ENCODE data around the gene CCDC71. TPM values are rescaled to one million over a fixed set of nuclear protein-coding genes. Genes with fewer than 3 reads are reported as not detected.

Gene CCDC71
- total and polyA plus RNA-seq, 2 of the 13 experiments (the other 11 are each of a cell fraction or from before 2014, with no cell fraction given), result 9.7 to 14.3 TPM

DNA sequence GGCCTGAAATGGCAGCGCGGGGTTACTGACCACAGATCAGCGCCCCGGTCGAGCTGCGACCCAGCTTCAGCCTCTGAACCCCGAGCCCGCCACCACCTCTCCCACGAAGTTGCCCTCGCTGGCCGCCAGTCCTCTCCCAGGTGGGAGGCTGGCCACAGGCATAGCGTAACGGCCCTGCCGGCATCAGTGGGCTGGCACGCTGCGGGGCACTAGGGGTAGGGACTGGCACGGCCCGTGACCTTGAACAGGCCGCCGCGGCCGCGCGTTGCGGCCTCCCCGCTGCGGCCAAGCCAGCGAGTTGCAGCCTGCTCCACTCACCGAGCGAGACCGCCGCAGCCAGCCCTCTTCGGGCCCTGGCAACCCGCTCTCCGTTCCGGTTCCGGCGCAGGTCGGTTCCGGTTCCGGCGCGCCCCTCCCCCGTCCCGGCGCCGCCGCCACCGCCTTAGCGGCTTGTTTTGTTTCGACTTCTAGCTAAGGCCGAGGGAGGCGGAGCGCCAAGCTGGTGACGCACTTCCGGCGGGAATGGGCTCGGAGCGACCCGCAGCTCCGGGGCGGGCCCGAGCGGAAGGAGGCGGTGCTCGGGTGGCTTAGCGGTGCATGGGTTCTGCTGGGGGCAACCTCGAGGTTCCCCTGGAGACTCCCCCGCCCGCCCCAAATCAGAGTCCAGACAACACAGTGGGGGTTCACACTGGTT is 45.5 kb downstream of the CCDC71 start, which contains the start of gene USP19 (continued):
- TF ChIP-seq, protein P1, sequence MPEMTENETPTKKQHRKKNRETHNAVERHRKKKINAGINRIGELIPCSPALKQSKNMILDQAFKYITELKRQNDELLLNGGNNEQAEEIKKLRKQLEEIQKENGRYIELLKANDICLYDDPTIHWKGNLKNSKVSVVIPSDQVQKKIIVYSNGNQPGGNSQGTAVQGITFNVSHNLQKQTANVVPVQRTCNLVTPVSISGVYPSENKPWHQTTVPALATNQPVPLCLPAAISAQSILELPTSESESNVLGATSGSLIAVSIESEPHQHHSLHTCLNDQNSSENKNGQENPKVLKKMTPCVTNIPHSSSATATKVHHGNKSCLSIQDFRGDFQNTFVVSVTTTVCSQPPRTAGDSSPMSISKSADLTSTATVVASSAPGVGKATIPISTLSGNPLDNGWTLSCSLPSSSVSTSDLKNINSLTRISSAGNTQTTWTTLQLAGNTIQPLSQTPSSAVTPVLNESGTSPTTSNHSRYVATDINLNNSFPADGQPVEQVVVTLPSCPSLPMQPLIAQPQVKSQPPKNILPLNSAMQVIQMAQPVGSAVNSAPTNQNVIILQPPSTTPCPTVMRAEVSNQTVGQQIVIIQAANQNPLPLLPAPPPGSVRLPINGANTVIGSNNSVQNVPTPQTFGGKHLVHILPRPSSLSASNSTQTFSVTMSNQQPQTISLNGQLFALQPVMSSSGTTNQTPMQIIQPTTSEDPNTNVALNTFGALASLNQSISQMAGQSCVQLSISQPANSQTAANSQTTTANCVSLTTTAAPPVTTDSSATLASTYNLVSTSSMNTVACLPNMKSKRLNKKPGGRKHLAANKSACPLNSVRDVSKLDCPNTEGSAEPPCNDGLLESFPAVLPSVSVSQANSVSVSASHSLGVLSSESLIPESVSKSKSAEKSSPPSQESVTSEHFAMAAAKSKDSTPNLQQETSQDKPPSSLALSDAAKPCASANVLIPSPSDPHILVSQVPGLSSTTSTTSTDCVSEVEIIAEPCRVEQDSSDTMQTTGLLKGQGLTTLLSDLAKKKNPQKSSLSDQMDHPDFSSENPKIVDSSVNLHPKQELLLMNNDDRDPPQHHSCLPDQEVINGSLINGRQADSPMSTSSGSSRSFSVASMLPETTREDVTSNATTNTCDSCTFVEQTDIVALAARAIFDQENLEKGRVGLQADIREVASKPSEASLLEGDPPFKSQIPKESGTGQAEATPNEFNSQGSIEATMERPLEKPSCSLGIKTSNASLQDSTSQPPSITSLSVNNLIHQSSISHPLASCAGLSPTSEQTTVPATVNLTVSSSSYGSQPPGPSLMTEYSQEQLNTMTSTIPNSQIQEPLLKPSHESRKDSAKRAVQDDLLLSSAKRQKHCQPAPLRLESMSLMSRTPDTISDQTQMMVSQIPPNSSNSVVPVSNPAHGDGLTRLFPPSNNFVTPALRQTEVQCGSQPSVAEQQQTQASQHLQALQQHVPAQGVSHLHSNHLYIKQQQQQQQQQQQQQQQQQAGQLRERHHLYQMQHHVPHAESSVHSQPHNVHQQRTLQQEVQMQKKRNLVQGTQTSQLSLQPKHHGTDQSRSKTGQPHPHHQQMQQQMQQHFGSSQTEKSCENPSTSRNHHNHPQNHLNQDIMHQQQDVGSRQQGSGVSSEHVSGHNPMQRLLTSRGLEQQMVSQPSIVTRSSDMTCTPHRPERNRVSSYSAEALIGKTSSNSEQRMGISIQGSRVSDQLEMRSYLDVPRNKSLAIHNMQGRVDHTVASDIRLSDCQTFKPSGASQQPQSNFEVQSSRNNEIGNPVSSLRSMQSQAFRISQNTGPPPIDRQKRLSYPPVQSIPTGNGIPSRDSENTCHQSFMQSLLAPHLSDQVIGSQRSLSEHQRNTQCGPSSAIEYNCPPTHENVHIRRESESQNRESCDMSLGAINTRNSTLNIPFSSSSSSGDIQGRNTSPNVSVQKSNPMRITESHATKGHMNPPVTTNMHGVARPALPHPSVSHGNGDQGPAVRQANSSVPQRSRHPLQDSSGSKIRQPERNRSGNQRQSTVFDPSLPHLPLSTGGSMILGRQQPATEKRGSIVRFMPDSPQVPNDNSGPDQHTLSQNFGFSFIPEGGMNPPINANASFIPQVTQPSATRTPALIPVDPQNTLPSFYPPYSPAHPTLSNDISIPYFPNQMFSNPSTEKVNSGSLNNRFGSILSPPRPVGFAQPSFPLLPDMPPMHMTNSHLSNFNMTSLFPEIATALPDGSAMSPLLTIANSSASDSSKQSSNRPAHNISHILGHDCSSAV (CRISPR knock-in tag; IDR thresholded peaks at IDR 0.05; ENCODE audit: borderline replicate concordance), result no peak
- TF ChIP-seq, protein P2, sequence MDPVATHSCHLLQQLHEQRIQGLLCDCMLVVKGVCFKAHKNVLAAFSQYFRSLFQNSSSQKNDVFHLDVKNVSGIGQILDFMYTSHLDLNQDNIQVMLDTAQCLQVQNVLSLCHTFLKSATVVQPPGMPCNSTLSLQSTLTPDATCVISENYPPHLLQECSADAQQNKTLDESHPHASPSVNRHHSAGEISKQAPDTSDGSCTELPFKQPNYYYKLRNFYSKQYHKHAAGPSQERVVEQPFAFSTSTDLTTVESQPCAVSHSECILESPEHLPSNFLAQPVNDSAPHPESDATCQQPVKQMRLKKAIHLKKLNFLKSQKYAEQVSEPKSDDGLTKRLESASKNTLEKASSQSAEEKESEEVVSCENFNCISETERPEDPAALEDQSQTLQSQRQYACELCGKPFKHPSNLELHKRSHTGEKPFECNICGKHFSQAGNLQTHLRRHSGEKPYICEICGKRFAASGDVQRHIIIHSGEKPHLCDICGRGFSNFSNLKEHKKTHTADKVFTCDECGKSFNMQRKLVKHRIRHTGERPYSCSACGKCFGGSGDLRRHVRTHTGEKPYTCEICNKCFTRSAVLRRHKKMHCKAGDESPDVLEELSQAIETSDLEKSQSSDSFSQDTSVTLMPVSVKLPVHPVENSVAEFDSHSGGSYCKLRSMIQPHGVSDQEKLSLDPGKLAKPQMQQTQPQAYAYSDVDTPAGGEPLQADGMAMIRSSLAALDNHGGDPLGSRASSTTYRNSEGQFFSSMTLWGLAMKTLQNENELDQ (CRISPR knock-in tag; IDR thresholded peaks at IDR 0.05; ENCODE audit: borderline replicate concordance), result no peak
- TF ChIP-seq NRL (CRISPR knock-in tag; IDR thresholded peaks at IDR 0.05; ENCODE audit: borderline replicate concordance), result peak; percentile 57; the same call in 1 of the 2 replicates
- TF ChIP-seq CCAR2 (optimal IDR thresholded peaks at IDR 0.05; ENCODE audit: low read depth, low read length), result no peak
- TF ChIP-seq RXRB (CRISPR knock-in tag; IDR thresholded peaks at IDR 0.05; ENCODE audit: borderline replicate concordance), result peak; percentile 66; the same call in 1 of the 2 replicates
- 0 out of 2 replicates have a peak, but pooled peaks have one; percentile 57 for TF ChIP-seq ZNF230 (CRISPR knock-in tag; IDR thresholded peaks at IDR 0.05)
- TF ChIP-seq, protein P3, sequence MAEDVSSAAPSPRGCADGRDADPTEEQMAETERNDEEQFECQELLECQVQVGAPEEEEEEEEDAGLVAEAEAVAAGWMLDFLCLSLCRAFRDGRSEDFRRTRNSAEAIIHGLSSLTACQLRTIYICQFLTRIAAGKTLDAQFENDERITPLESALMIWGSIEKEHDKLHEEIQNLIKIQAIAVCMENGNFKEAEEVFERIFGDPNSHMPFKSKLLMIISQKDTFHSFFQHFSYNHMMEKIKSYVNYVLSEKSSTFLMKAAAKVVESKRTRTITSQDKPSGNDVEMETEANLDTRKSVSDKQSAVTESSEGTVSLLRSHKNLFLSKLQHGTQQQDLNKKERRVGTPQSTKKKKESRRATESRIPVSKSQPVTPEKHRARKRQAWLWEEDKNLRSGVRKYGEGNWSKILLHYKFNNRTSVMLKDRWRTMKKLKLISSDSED (CRISPR knock-in tag; IDR thresholded peaks at IDR 0.05), result no peak
- TF ChIP-seq REXO4 (CRISPR knock-in tag; IDR thresholded peaks at IDR 0.05; ENCODE audit: borderline replicate concordance), result no peak
- TF ChIP-seq ZNF768 (CRISPR knock-in tag; IDR thresholded peaks at IDR 0.05), result peak; percentile 62
- no peak for TF ChIP-seq HMGA1 (CRISPR knock-in tag; conservative IDR thresholded peaks at IDR 0.05)
- TF ChIP-seq, protein P4, sequence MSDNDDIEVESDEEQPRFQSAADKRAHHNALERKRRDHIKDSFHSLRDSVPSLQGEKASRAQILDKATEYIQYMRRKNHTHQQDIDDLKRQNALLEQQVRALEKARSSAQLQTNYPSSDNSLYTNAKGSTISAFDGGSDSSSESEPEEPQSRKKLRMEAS (IDR thresholded peaks at IDR 0.05), result peak; percentile 53
- peak; percentile 93 for TF ChIP-seq ZFX (CRISPR knock-in tag; IDR thresholded peaks at IDR 0.05; ENCODE audit: low read depth)
- no peak for TF ChIP-seq ZNF337 (CRISPR knock-in tag; IDR thresholded peaks at IDR 0.05; ENCODE audit: borderline replicate concordance, low read depth)
- peak; percentile 27; the same call in 1 of the 2 replicates for TF ChIP-seq HIVEP1 (CRISPR knock-in tag; IDR thresholded peaks at IDR 0.05)
- no peak for TF ChIP-seq ZC3H4 (CRISPR knock-in tag; IDR thresholded peaks at IDR 0.05; ENCODE audit: borderline replicate concordance)
- TF ChIP-seq AKAP8 (CRISPR knock-in tag; IDR thresholded peaks at IDR 0.05), result 0 out of 2 replicates have a peak, but pooled peaks have one; percentile 50
- TF ChIP-seq SRY (CRISPR knock-in tag; IDR thresholded peaks at IDR 0.05), result 0 out of 2 replicates have a peak, but pooled peaks have one; percentile 81

All from HepG2 (cell line).